GM19351 (cell line): ENCODE data around the gene OR10H5.
"Not testable (repeated sequence)": the region's sequence is repeated elsewhere in the genome, so short reads cannot be mapped to it uniquely, and the experiment has no call there.

Experiments used
- ATAC-seq: cut with Tn5 transposase; IDR thresholded peaks from one replicate; pipeline ENCODE4 v1.9.1; 2021; ENCODE audit warnings: mild to moderate bottlenecking, moderate library complexity; ENCODE audit not compliant: unreplicated experiment

The OR10H5 gene

GRCh38 chr19:15843203-15843893 is 55.9 kb downstream of the OR10H5 start:
- no peak for ATAC-seq

DNA sequence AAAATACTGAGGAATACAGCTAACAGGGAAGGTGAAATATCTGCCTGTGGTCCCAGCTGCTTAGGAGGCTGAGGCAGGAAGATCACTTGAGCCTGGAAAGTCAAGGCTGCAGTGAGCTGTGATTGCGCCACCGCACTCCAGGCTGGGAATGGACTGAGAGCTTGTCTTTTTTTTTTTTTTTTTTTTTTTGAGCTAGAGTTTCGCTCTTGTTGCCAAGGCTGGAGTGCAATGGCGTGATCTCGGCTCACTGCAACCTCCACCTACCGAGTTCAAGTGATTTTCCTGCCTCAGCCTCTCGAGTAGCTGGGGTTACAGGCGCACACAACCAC is 56.4 kb downstream of the OR10H5 start:
- ATAC-seq: not testable (repeated sequence)

DNA sequence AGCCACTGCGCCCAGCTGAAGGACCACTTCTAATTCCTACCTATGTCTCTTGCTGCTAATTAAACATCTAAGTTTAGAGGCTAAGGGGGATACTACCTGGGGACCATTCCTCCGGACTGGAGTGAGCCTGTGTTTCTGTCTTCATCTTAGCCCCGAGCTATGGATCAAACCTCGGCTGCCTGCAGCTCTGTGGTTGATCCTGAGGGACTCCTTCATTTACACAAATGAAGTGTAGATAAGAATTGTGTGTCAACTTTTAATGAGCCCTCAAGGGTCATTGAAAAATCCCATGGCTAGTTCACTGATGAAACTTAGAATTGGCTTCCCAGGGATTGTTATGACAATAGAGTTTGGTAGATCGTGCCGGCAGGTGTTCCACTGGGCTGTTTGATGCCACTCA is 59.5 kb downstream of the OR10H5 start:
- ATAC-seq: no peak

DNA sequence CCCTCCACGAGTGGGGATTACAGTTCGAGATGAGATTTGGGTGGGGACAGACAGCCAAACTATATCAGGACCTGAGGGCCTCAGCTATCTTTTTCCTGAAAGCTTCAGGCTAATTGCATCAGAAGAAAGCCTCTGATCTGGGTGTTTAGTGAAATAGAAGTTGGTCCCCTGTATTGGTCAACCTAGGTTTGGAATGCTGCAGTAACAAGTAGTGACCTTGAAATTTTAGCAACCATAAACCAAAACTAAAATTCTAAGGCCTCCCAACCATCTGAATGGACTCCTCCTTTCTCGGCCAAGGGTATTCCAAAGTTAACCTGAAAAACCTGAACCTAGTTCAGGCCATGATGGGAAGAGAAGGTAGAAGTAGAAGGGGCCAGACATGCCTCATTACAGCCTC is 62.9 kb downstream of the OR10H5 start:
- no peak for ATAC-seq
